K562 (cell line): Measurements from ENCODE around the gene HNRNPLL. TPM values are rescaled to one million over a fixed set of nuclear protein-coding genes. Genes with fewer than 3 reads are reported as not detected.

Source experiments
- ARNT ChIP-seq, 2 experiments: fragments of 450-650 bp; IDR thresholded peaks; 2 replicates each; pipeline ENCODE4 v1.6.1; 2016; ENCODE audit warnings: mild to moderate bottlenecking in 1 of 2
- CREB3L1 ChIP-seq: fragments of 450-650 bp; IDR thresholded peaks from 2 replicates; pipeline ENCODE4 v1.6.1; 2014; ENCODE audit warnings: low read depth, mild to moderate bottlenecking, moderate library complexity, borderline replicate concordance
- GATAD2A ChIP-seq: fragments of 450-650 bp; IDR thresholded peaks from 2 replicates; pipeline ENCODE4 v1.6.1; 2017
- PHB ChIP-seq: fragments of 250-450 bp; sonication (Bioruptor Pico); IDR thresholded peaks from 2 replicates; pipeline ENCODE4 v1.5.0; 2021
- PHTF2 ChIP-seq: fragments of 250-450 bp; sonication (Bioruptor Pico); IDR thresholded peaks from 2 replicates; pipeline ENCODE4 v1.5.0; 2021; ENCODE audit warnings: mild to moderate bottlenecking
- PPARD ChIP-seq: fragments of 250-450 bp; sonication (Bioruptor Pico); IDR thresholded peaks from 2 replicates; pipeline ENCODE4 v1.8.0; 2022; ENCODE audit warnings: inconsistent platforms, mild to moderate bottlenecking, moderate library complexity
- RBM22 ChIP-seq: fragments of 200-400 bp; formaldehyde crosslinking; IDR thresholded peaks from 2 replicates; pipeline ENCODE4 v1.6.1; 2018; ENCODE audit warnings: low read length, low read depth; ENCODE audit not compliant: poor library complexity, severe bottlenecking
- REST ChIP-seq, 2 experiments: fragments of 450-650 bp; formaldehyde crosslinking in 1 of 2; IDR thresholded peaks; 2 replicates each; pipeline versions ENCODE4 v1.4.0 to v1.6.1; 2014 to 2020; ENCODE audit warnings: mild to moderate bottlenecking in 2 of 2, borderline replicate concordance in 1 of 2, low read depth in 1 of 2
- RHOXF2B ChIP-seq: fragments of 250-450 bp; sonication (Bioruptor Pico); conservative IDR thresholded peaks from 2 replicates; pipeline ENCODE4 v1.5.1; 2021
- SIRT6 ChIP-seq: IDR thresholded peaks from one replicate; pipeline ENCODE4 v1.6.1; 2012; ENCODE audit warnings: low read depth, mild to moderate bottlenecking, control low read depth, inconsistent platforms, low read length, moderate library complexity
- SMARCB1 ChIP-seq: IDR thresholded peaks from 2 replicates; pipeline ENCODE4 v1.6.1; 2011; ENCODE audit warnings: improper control_type of control experiment, low read depth; ENCODE audit not compliant: insufficient read length
- SP1 ChIP-seq: sonication (generic); formaldehyde crosslinking; IDR thresholded peaks from 2 replicates; pipeline ENCODE4 v1.8.1; 2022; ENCODE audit warnings: mild to moderate bottlenecking, missing genetic modification reagents
- TARDBP ChIP-seq: fragments of 450-650 bp; IDR thresholded peaks from 2 replicates; pipeline ENCODE4 v1.6.1; 2016
- ZBTB33 ChIP-seq: sonication (generic); formaldehyde crosslinking; IDR thresholded peaks from 2 replicates; pipeline ENCODE4 v1.8.1; 2023; ENCODE audit warnings: mild to moderate bottlenecking, missing genetic modification reagents
- ZFX ChIP-seq: sonication (generic); formaldehyde crosslinking; IDR thresholded peaks from 2 replicates; pipeline ENCODE4 v1.8.0; 2022; ENCODE audit warnings: mild to moderate bottlenecking, missing genetic modification reagents, moderate library complexity
- ZNF175 ChIP-seq: fragments of 200-800 bp; sonication (Bioruptor generic); IDR thresholded peaks from 2 replicates; pipeline ENCODE4 v1.6.1; 2016; ENCODE audit warnings: low read depth, mild to moderate bottlenecking, missing genetic modification characterization, missing compliant biosample characterization
- ZNF644 ChIP-seq: fragments of 200-800 bp; sonication (Bioruptor generic); IDR thresholded peaks from 2 replicates; pipeline ENCODE4 v1.6.1; 2016; ENCODE audit warnings: low read depth, missing genetic modification characterization, missing compliant biosample characterization
- polyA plus RNA-seq, 8 experiments: library from polyadenylated mRNA; depleted of rRNA in 4 of 8; stranded (reverse) in 5 of 8; unstranded in 3 of 8; fragments of >200 nt; fragmentation: Nextera tagmentation in 2 of 8; fragmentation: Illumina TruSeq in 1 of 8; extraction: Ambion mirVana in 2 of 8; extraction: Trizol in 1 of 8; gene quantifications; 2 replicates each; pipeline versions ENCODE4 v1.2.1 to v1.2.3, GENCODE V29; 2011 to 2014; ENCODE audit warnings: inconsistent platforms in 1 of 8, missing spikeins in 1 of 8
- total RNA-seq, 7 experiments: library from RNA; depleted of rRNA in 6 of 7; stranded (reverse); fragments of >200 nt in 6 of 7; fragmentation: Illumina TruSeq in 2 of 7; extraction: Trizol in 2 of 7; gene quantifications; 2 replicates each; pipeline versions ENCODE4 v1.2.1 to v1.2.3, GENCODE V29; 2011 to 2021; ENCODE audit warnings: low replicate concordance in 1 of 7

HNRNPLL gene
- total and polyA plus RNA-seq, 9 of the 15 experiments (the other 6 are each of a cell fraction or from before 2014, with no cell fraction given): 19.8 to 135 (median 57.8) TPM

GRCh38 chr2:38602732-38603401 lies at the start of gene HNRNPLL (continued):
- TF ChIP-seq ZFX (CRISPR knock-in tag) (peak; percentile 69), RBM22 (no peak), GATAD2A (no peak; the same call in 1 of the 2 replicates), SMARCB1 (no peak), ZNF175 (CRISPR knock-in tag) (no peak), SIRT6 (no peak), REST (IDR thresholded peaks at IDR 0.05; ENCODE audit: borderline replicate concordance) (peak; percentile 91), REST (CRISPR knock-in tag; IDR thresholded peaks at IDR 0.05; ENCODE audit: low read depth) (no peak), PHTF2 (CRISPR knock-in tag) (no peak), ZBTB33 (CRISPR knock-in tag) (no peak), SP1 (peak; percentile 72; the same call in 1 of the 2 replicates), CREB3L1 (peak; percentile 21; the same call in 1 of the 2 replicates), PHB (CRISPR knock-in tag) (no peak), ARNT (IDR thresholded peaks at IDR 0.05) (no peak), TARDBP (no peak), PPARD (CRISPR knock-in tag) (no peak), ZNF644 (tag) (no peak; the same call in 1 of the 2 replicates), RHOXF2B (no peak)
